OCI-LY7 (cell line): ENCODE results near the gene PFKL. TPM values are rescaled to one million over a fixed set of nuclear protein-coding genes. Genes with fewer than 3 reads are reported as not detected.

Experiments
- BruUV-seq: library from RNA; stranded (reverse); fragments of 400-500 nt; replicated peaks from 2 replicates; lab custom pipeline; 2021; lab: Mats Ljungman, UMichigan
- CTCF ChIA-PET: fragments of 300-600 bp; sonication (Branson Sonifier 250); formaldehyde crosslinking; loops from one replicate; lab custom pipeline; 2022; ENCODE audit warnings: antibody characterized with exemption; ENCODE audit not compliant: unreplicated experiment; lab: Charles Lee
- POLR2A ChIA-PET: fragments of 300-600 bp; sonication (Branson Sonifier 250); formaldehyde crosslinking; loops from one replicate; lab custom pipeline; 2022; ENCODE audit warnings: antibody characterized with exemption; lab: Charles Lee
- DNase-seq: peaks from one replicate; pipeline ENCODE4 v3.0.0-alpha.2; 2015; ENCODE audit warnings: low spot score
- H2AFZ ChIP-seq: fragments of 200-600 bp; sonication (generic), shearing (Covaris generic); 2 replicates; pipeline ENCODE4 v1.6.1; 2014; ENCODE audit warnings: mild to moderate bottlenecking, antibody characterized with exemption, low read length, moderate library complexity
- H3K27ac ChIP-seq: fragments of 200-600 bp; sonication (generic); 2 replicates; pipeline ENCODE4 v1.5.1; 2014; ENCODE audit warnings: mixed run types, low read depth, mild to moderate bottlenecking, moderate library complexity, low read length, inconsistent platforms; ENCODE audit not compliant: poor library complexity, severe bottlenecking
- H3K36me3 ChIP-seq: fragments of 200-600 bp; sonication (generic); 2 replicates; pipeline ENCODE4 v1.6.1; 2014; ENCODE audit warnings: mild to moderate bottlenecking, antibody characterized with exemption, low read length, moderate library complexity, mixed read lengths; ENCODE audit not compliant: insufficient read depth
- H3K4me1 ChIP-seq: fragments of 200-600 bp; sonication (generic); 2 replicates; pipeline ENCODE4 v1.5.1; 2014; ENCODE audit warnings: mild to moderate bottlenecking, low read length; ENCODE audit not compliant: insufficient read depth, poor library complexity, severe bottlenecking
- H3K4me2 ChIP-seq: fragments of 200-600 bp; sonication (generic); 2 replicates; pipeline ENCODE4 v1.6.1; 2014; ENCODE audit warnings: mild to moderate bottlenecking, low read length
- H3K4me3 ChIP-seq: fragments of 200-600 bp; sonication (generic); 2 replicates; pipeline ENCODE4 v1.5.1; 2014; ENCODE audit warnings: mild to moderate bottlenecking, low read depth, low read length; ENCODE audit not compliant: poor library complexity, severe bottlenecking
- H3K79me2 ChIP-seq: fragments of 200-600 bp; sonication (generic); 2 replicates; pipeline ENCODE4 v1.6.1; 2016; ENCODE audit warnings: low read depth, mild to moderate bottlenecking, low read length, moderate library complexity, mixed read lengths; ENCODE audit not compliant: insufficient read depth
- H3K9me2 ChIP-seq: fragments of 200-600 bp; sonication (generic); 2 replicates; pipeline ENCODE4 v1.6.1; 2016; ENCODE audit warnings: mild to moderate bottlenecking, low read length, mixed read lengths; ENCODE audit not compliant: insufficient read depth
- H3K9me3 ChIP-seq: fragments of 200-600 bp; sonication (generic); 2 replicates; pipeline ENCODE4 v1.6.1; 2014; ENCODE audit warnings: mild to moderate bottlenecking, mixed run types, low read length, mixed read lengths
- H4K20me1 ChIP-seq: fragments of 200-600 bp; sonication (generic); 2 replicates; pipeline ENCODE4 v1.6.1; 2014; ENCODE audit warnings: mild to moderate bottlenecking, antibody characterized with exemption, low read length, moderate library complexity, mixed read lengths; ENCODE audit not compliant: insufficient read depth
- EZH2phosphoT487 ChIP-seq: fragments of 200-600 bp; sonication (generic); IDR thresholded peaks from 2 replicates; pipeline ENCODE4 v1.6.1; 2018; ENCODE audit warnings: low read depth, borderline replicate concordance, mild to moderate bottlenecking, mixed run types, antibody characterized with exemption, low read length, moderate library complexity, mixed read lengths
- intact Hi-C: fragments of 100-400 bp; cut with micrococcal nuclease; formaldehyde crosslinking; loops from one replicate; pipeline ENCODE4 v1.10.0; 2022; ENCODE audit not compliant: unreplicated experiment
- total RNA-seq, 2 experiments: library from RNA; depleted of rRNA in 1 of 2; stranded (reverse); fragments of >200 nt in 1 of 2; shearing (Covaris generic) in 1 of 2; gene quantifications; 2 replicates each; pipeline ENCODE4 v1.2.3, GENCODE V29; 2014 to 2022
- TF ChIP-seq, protein P1 (sequence below): fragments of 200-600 bp; sonication (generic); conservative IDR thresholded peaks from 2 replicates; pipeline ENCODE4 v1.5.1; 2014; ENCODE audit warnings: mild to moderate bottlenecking, antibody characterized with exemption, low read length, moderate library complexity, mixed read lengths

Gene PFKL
- total RNA-seq, 2 experiments from 2014 or later = 102 to 128 TPM

DNA sequence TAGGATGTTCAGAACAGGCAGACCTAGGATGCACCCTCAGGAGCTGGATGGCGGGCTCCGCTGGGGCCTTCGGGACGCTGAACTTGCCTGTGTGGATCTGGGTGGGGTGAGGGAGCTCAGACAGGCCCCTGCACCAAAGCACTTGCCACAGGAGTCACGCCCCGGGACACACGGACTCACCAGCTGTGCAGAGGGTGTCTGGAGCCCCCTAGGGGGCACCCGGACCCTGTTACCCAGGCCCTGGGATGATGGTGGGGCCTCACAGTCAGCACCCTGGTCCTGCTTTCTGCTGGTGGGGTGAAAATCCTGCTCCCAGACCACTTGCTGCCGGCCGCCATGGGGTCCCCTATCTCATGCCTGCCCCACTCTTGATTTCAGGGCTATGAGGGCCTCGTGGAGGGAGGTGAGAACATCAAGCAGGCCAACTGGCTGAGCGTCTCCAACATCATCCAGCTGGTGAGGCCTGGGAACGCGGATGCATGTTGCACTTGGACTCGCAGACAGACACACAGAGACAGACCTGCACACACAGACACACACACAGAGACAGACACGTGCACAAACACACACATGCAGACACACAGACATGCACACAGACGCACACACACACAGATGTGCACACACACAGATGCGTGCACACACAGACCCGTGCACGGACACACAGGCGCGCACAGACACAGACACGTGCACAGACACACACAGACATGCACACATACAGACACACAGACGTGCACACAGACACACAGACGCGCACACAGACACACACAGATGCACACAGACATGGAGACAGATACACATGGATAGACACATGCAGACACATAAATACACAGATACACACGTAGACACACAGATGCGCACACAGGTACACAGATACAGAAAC, 11.0 kb downstream of the PFKL start:
- no peaks in the 10 kb centered on the region for H3K4me1 ChIP-seq
- H4K20me1 ChIP-seq = no peaks in the 10 kb centered on the region
- DNase-seq = peak; percentile 48
- BruUV-seq = no TSS peak
- H3K27ac ChIP-seq = no peak overlapping the region
- no peaks in the 10 kb centered on the region for H3K9me3 ChIP-seq
- POLR2A ChIA-PET = no interaction called here
- no peaks in the 10 kb centered on the region for H3K9me2 ChIP-seq
- intact Hi-C loops = no loop called here
- H3K4me3 ChIP-seq = no peak overlapping the region
- H2AFZ ChIP-seq = no peak overlapping the region
- no peaks in the 10 kb centered on the region for H3K79me2 ChIP-seq
- CTCF ChIA-PET = no interaction called here
- TF ChIP-seq EZH2phosphoT487 = no peak
- TF ChIP-seq, protein P1, sequence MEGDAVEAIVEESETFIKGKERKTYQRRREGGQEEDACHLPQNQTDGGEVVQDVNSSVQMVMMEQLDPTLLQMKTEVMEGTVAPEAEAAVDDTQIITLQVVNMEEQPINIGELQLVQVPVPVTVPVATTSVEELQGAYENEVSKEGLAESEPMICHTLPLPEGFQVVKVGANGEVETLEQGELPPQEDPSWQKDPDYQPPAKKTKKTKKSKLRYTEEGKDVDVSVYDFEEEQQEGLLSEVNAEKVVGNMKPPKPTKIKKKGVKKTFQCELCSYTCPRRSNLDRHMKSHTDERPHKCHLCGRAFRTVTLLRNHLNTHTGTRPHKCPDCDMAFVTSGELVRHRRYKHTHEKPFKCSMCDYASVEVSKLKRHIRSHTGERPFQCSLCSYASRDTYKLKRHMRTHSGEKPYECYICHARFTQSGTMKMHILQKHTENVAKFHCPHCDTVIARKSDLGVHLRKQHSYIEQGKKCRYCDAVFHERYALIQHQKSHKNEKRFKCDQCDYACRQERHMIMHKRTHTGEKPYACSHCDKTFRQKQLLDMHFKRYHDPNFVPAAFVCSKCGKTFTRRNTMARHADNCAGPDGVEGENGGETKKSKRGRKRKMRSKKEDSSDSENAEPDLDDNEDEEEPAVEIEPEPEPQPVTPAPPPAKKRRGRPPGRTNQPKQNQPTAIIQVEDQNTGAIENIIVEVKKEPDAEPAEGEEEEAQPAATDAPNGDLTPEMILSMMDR = peak; percentile 69
- H3K36me3 ChIP-seq = peaks cover 34% of the 10 kb centered on the region; the same call in 1 of the 2 replicates
- H3K4me2 ChIP-seq = no peak overlapping the region

DNA sequence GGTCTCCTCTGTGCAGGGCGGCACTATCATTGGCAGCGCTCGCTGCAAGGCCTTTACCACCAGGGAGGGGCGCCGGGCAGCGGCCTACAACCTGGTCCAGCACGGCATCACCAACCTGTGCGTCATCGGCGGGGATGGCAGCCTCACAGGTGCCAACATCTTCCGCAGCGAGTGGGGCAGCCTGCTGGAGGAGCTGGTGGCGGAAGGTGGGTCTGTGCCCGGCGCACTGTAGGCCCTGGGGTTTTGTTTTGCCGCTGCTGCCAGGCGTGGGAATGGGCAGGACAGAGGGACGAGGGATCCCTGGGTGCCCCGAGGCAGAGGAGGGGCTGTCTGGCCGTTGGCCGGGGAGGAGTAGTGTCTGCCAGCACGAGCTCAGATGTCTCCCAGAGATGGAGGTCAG, 12.2 kb downstream of the PFKL start:
- no peaks in the 10 kb centered on the region for H4K20me1 ChIP-seq
- H3K9me3 ChIP-seq = no peaks in the 10 kb centered on the region
- H3K79me2 ChIP-seq = no peaks in the 10 kb centered on the region
- TF ChIP-seq EZH2phosphoT487 = no peak
- TF ChIP-seq, protein P1 = no peak
- intact Hi-C loops = no loop called here
- H3K4me1 ChIP-seq = no peaks in the 10 kb centered on the region
- ChIA-PET CTCF (no interaction called here), POLR2A (no interaction called here)
- peaks cover 37% of the 10 kb centered on the region; the same call in 1 of the 2 replicates for H3K36me3 ChIP-seq
- no TSS peak for BruUV-seq
- DNase-seq = no peak
- H3K4me2 ChIP-seq = no peak overlapping the region
- H2AFZ ChIP-seq = no peak overlapping the region
- no peak overlapping the region for H3K4me3 ChIP-seq
- H3K27ac ChIP-seq = no peak overlapping the region
- no peaks in the 10 kb centered on the region for H3K9me2 ChIP-seq

DNA sequence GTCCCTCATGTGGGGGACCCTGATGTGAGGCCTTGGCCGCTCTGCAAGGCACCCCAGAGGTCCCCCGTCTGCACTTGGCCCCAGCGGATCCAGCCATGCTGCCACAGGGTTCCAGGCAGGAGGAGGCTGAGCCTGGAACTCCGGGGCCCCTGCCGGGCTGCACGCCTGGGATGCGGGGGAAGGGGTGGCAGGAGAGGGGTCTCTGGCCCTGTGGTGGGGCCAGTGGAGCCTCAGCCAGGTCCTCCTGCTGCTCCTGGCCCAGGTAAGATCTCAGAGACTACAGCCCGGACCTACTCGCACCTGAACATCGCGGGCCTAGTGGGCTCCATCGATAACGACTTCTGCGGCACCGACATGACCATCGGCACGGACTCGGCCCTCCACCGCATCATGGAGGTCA, 12.9 kb downstream of the PFKL start:
- POLR2A ChIA-PET = no interaction called here
- H2AFZ ChIP-seq = no peak overlapping the region
- intact Hi-C loops = no loop called here
- CTCF ChIA-PET = no interaction called here
- no peaks in the 10 kb centered on the region for H3K9me2 ChIP-seq
- no peaks in the 10 kb centered on the region for H3K4me1 ChIP-seq
- no peaks in the 10 kb centered on the region for H3K79me2 ChIP-seq
- no TSS peak for BruUV-seq
- no peak overlapping the region for H3K4me2 ChIP-seq
- H3K27ac ChIP-seq = no peak overlapping the region
- no peaks in the 10 kb centered on the region for H4K20me1 ChIP-seq
- DNase-seq = no peak
- TF ChIP-seq EZH2phosphoT487 = no peak
- TF ChIP-seq, protein P1 = no peak
- H3K4me3 ChIP-seq = no peak overlapping the region
- H3K36me3 ChIP-seq = peaks cover 34% of the 10 kb centered on the region; the same call in 1 of the 2 replicates
- H3K9me3 ChIP-seq = no peaks in the 10 kb centered on the region
